RWPE2 (cell line): ENCODE results near the gene CCDC57.

Experiments used
- ATAC-seq: fragments of 200-7000 bp; cut with Tn5 transposase; 3 replicates; pipeline ENCODE4 v1.9.1; 2021; ENCODE audit warnings: low read depth
- DNase-seq: peaks from one replicate; pipeline ENCODE4 v3.0.0-alpha.2; 2020; ENCODE audit warnings: low spot score
- H3K27ac ChIP-seq: fragments of 450-650 bp; 2 replicates; pipeline ENCODE4 v1.5.1; 2017; ENCODE audit warnings: mild to moderate bottlenecking; ENCODE audit not compliant: poor library complexity, severe bottlenecking
- H3K27me3 ChIP-seq: fragments of 250-450 bp; sonication (Bioruptor Pico); 2 replicates; pipeline ENCODE4 v1.5.1; 2021; ENCODE audit warnings: mild to moderate bottlenecking, moderate library complexity; ENCODE audit not compliant: insufficient read depth, poor library complexity, severe bottlenecking
- H3K36me3 ChIP-seq: fragments of 250-450 bp; sonication (Bioruptor Pico); 2 replicates; pipeline ENCODE4 v1.5.1; 2020; ENCODE audit warnings: low read depth, mild to moderate bottlenecking, moderate library complexity
- H3K4me1 ChIP-seq: fragments of 250-450 bp; sonication (Bioruptor Pico); 2 replicates; pipeline ENCODE4 v1.5.1; 2021; ENCODE audit warnings: mild to moderate bottlenecking, moderate library complexity; ENCODE audit not compliant: insufficient read depth, poor library complexity, severe bottlenecking
- H3K4me3 ChIP-seq: fragments of 250-450 bp; sonication (Bioruptor Pico); 2 replicates; pipeline ENCODE4 v1.5.1; 2021; ENCODE audit warnings: mild to moderate bottlenecking, moderate library complexity; ENCODE audit not compliant: severe bottlenecking
- H3K9me3 ChIP-seq: fragments of 250-450 bp; sonication (Bioruptor Pico); 2 replicates; pipeline ENCODE4 v1.5.1; 2021; ENCODE audit warnings: mild to moderate bottlenecking, moderate library complexity; ENCODE audit not compliant: severe bottlenecking
- TF ChIP-seq, protein P1 (sequence below): fragments of 450-650 bp; IDR thresholded peaks from one replicate; pipeline ENCODE4 v1.5.1; 2017; ENCODE audit warnings: mild to moderate bottlenecking, moderate library complexity; ENCODE audit not compliant: poor library complexity, severe bottlenecking

The CCDC57 gene

DNA sequence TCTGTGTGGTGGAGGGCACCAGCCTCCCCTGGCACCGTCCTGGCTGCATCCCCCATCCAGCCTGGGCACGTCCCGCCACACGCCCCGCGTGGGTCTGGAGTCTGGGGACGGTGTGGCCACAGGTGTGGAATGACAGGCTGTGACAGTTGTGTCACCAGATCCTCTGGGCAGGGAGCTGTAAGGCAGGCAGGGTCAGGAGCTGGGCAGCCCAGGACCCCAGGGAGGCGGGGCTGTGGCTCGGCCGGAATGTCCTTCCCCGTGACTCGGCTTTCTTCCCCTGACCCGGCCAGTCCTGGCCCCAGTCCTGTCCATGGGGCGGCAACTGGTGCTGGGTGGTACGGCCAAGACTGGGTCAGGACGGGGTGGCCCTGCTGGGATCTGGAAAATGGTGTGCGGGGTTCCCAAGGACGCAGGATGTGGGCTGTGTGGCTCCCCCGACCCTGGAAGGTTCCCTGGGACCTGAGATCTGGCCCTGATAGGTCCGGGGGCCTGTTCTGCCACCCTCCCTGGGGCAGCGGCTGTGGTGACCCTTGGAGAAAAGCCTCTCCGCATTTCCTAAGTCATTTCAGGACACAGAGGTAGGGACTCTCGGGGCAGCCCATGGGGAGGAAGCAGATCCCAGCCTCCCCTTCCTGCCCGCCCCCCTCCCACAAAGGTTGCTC lies 12.9 kb upstream of the CCDC57 start:
- H3K36me3 ChIP-seq: peaks cover 15% of the 10 kb centered on the region
- H3K4me1 ChIP-seq: no peaks in the 10 kb centered on the region
- H3K27ac ChIP-seq: no peak overlapping the region
- no peak for ATAC-seq
- no peak overlapping the region for H3K4me3 ChIP-seq
- H3K9me3 ChIP-seq: no peaks in the 10 kb centered on the region
- no peaks in the 10 kb centered on the region for H3K27me3 ChIP-seq
- no peak for DNase-seq
- TF ChIP-seq, protein P1, sequence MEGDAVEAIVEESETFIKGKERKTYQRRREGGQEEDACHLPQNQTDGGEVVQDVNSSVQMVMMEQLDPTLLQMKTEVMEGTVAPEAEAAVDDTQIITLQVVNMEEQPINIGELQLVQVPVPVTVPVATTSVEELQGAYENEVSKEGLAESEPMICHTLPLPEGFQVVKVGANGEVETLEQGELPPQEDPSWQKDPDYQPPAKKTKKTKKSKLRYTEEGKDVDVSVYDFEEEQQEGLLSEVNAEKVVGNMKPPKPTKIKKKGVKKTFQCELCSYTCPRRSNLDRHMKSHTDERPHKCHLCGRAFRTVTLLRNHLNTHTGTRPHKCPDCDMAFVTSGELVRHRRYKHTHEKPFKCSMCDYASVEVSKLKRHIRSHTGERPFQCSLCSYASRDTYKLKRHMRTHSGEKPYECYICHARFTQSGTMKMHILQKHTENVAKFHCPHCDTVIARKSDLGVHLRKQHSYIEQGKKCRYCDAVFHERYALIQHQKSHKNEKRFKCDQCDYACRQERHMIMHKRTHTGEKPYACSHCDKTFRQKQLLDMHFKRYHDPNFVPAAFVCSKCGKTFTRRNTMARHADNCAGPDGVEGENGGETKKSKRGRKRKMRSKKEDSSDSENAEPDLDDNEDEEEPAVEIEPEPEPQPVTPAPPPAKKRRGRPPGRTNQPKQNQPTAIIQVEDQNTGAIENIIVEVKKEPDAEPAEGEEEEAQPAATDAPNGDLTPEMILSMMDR: no peak

DNA sequence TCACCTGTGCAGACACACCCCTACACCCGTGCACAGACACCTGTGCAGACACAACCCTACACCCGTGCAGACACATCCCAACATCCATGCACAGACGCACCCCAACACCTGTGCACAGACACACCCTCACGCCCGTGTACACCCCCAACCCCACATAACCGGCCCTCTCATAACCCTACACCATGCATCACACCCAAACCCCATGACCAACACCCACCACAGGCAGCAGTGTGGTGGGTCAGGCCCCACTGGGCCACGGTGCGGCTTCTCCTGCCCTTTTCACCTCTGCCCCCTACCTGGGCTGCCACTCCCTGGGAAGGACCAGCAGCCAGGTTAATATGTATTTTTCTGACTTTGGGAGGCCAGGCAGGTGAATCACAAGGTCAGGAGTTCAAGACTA lies 12.0 kb upstream of the CCDC57 start:
- TF ChIP-seq, protein P1: no peak
- no peak overlapping the region for H3K4me3 ChIP-seq
- ATAC-seq (no peak), DNase-seq (no peak)
- no peaks in the 10 kb centered on the region for H3K9me3 ChIP-seq
- H3K27ac ChIP-seq: no peak overlapping the region
- H3K27me3 ChIP-seq: no peaks in the 10 kb centered on the region
- no peaks in the 10 kb centered on the region for H3K4me1 ChIP-seq
- H3K36me3 ChIP-seq: peaks cover 6% of the 10 kb centered on the region

DNA sequence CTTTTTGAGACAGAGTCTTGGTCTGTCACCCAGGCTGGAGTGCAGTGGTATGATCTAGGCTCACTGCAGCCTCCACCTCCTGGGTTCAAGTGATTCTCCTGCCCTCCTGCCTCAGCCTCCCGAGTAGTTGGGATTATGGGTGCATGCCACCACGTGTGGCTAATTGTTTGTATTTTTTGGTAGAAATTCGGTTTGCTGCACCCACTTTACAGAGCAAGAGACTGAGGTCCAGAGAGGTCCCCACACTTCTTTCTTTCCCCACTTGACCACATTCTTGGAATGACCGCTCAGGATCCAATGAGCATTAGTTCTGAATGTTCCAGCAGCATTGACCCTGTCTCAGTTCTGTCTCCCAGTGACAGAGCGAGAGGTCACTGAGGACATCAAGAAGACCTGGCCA lies 10.9 kb upstream of the CCDC57 start:
- no peak overlapping the region for H3K27ac ChIP-seq
- TF ChIP-seq, protein P1: no peak
- H3K4me1 ChIP-seq: no peaks in the 10 kb centered on the region
- no peaks in the 10 kb centered on the region for H3K27me3 ChIP-seq
- no peaks in the 10 kb centered on the region for H3K9me3 ChIP-seq
- no peak for DNase-seq
- ATAC-seq: no peak
- H3K4me3 ChIP-seq: no peak overlapping the region
- H3K36me3 ChIP-seq: no peaks in the 10 kb centered on the region

DNA sequence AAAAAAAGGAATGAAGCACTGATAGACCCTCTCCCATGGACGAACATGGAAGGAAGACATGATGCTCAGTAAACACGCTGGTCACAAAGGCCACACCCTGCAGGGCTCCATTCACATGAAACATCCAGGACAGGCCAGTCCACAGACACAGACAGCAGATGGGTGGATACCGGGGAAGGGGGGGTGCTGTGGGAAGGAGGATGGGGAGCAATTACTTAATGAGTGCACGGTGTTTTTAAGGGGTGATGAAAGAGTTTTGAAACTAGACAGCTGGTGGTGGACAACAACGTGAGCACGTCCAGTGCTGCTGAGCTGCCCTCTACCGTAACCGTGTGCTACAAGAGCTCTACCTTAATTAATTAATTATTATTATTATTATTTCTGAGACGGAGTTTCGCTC lies 10.2 kb upstream of the CCDC57 start:
- TF ChIP-seq, protein P1: no peak
- H3K9me3 ChIP-seq: no peaks in the 10 kb centered on the region
- H3K4me1 ChIP-seq: peaks cover 2% of the 10 kb centered on the region
- no peak overlapping the region for H3K27ac ChIP-seq
- no peaks in the 10 kb centered on the region for H3K36me3 ChIP-seq
- DNase-seq (no peak), ATAC-seq (no peak)
- no peak overlapping the region for H3K4me3 ChIP-seq
- no peaks in the 10 kb centered on the region for H3K27me3 ChIP-seq

DNA sequence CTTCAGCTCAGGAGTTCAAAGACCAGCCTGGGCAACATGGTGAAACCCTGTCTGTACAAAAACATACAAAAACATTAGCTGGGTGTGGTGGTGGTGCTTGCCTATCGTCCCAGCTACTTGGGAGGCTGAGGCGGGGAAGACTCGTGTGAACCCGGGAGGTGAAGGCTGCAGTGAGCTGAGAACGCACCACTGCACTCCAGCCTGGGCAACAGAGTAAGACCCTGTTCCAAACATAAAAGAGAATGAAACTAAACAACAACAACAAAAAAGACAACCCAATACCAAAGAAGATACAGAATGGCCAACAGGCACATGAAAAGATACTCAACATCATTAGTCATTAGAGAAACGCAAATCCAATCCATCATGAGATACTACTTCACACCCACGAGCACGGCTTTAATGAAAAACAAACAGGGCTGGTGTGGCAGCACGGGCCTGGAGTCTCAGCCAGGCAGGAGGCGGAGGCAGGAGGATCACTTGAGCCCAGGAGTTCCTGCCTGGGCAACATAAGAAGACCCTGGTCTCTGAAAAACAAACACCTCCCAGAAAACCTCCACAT lies 8.8 kb upstream of the CCDC57 start:
- Histone ChIP-seq H3K27ac (peak overlapping the region; percentile 98), H3K9me3 (no peaks in the 10 kb centered on the region), H3K4me1 (peaks cover 16% of the 10 kb centered on the region), H3K4me3 (no peak overlapping the region), H3K36me3 (no peaks in the 10 kb centered on the region), H3K27me3 (no peaks in the 10 kb centered on the region)
- no peak for DNase-seq
- TF ChIP-seq, protein P1: no peak
- ATAC-seq: no peak
